ENCODE measurements around the gene EDARADD.

GRCh38 chr1:236396665-236397043 is 2.6 kb downstream of the EDARADD start:
- no peak for TF ChIP-seq CTCF (conservative IDR thresholded peaks at IDR 0.05)
- no peak for TF ChIP-seq ZFX (IDR thresholded peaks at IDR 0.05)
